DMS153 treated with DMSO at 0.1 percent for 48 hours (cell line): Measurements from ENCODE around the gene CUTA.

Source experiments
- DNase-seq: peaks from one replicate; lab custom pipeline; 2025; ENCODE audit not compliant: unreplicated experiment; lab: John Stamatoyannopoulos, UW

The CUTA gene

DNA sequence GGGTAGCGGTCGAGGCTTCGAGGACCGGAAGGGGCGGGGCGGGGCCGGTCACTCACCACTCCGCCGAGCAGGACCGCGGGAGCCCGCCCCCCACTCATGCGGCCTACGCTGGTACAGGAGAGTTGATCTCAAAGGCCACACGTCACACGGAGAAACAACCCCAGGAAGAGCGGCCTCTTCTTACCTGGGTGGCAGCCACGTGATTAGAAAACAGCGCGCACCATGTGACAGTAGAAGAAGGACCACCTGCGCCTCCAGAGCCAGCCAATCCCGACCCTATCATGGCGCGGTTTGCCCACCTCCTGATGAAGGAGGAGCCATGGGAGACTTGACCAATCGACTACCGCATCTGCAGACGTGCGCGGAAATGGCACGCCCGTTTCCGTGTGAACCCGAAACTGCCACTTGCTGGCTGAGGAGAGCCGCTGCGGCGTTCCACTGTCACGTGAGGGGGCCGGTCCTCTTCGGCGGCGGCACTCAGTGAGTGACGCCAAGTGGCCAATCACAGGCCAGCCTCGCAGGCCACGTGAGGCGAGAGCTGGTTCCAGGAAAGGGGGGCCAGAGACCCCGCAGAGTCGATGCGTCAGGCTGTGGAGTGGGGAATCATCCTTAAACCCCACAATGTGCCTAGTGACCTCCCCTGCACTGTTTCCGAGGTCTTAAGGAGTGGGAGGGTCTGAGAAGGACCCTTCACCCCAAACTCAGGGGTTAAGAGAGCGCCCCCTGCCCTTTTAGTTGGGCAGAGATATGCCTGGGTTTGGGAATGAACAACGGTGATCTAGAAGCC, at the start of gene CUTA:
CUTA (minus strand) TSS at position 205 of the 787 bp plus-strand sequence; CDS start at position 98, 107 bp downstream.
- peak; percentile 98 for DNase-seq

DNA sequence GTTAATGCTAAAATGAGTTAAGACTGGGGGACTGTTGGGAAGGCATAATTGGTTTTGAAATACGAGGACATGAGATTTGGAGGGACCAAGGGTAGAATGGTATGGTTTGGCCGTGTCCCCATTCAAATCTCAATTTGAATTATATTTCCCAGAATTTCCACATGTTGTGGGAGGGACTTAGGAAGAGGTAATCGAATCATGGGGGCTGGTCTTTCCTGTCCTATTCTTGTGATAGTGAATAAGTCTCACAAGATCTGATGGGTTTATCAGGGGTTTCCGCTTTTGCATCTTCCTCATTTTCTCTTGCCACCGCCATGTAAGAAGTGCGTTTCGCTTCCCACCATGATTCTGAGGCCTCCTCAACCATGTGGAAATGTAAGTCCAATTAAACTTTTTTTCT, 49.2 kb upstream of the CUTA start:
- no peak for DNase-seq

DNA sequence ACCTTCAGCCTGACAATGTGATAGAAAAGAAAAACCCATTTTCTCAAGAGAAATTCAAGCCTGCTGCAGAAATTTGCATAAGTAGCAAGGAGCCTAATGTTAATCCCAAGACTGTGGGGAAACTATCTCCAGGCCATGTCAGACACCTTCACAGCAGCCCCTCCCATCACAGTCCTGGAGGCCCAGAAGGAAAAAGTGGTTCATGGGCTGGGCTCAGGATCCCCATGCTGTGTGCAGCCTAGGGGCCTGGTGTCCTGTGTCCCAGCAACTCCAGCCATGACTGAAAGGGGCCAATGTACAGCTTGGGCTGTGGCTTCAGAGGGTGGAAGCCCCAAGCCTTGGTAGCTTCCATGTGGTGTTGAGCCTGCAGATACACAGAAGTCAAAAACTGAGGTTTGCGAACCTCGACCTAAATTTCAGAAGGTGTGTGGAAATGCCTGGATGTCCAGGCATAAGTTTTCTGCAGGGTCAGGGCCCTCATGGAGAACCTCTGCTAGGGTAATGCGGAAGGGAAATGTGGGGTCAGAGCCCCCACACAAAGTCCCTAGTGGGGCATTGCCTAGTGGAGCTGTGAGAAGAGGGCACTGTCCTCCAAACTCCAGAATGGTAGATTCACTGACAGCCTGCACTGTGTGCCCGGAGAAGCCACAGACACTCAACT, 48.3 kb upstream of the CUTA start:
- DNase-seq: no peak

GRCh38 chr6:33459226-33459625, 41.3 kb upstream of the CUTA start:
- no peak for DNase-seq

GRCh38 chr6:33458676-33459075, 40.8 kb upstream of the CUTA start:
- DNase-seq: no peak

GRCh38 chr6:33456156-33456555, 38.2 kb upstream of the CUTA start:
- no peak for DNase-seq

DNA sequence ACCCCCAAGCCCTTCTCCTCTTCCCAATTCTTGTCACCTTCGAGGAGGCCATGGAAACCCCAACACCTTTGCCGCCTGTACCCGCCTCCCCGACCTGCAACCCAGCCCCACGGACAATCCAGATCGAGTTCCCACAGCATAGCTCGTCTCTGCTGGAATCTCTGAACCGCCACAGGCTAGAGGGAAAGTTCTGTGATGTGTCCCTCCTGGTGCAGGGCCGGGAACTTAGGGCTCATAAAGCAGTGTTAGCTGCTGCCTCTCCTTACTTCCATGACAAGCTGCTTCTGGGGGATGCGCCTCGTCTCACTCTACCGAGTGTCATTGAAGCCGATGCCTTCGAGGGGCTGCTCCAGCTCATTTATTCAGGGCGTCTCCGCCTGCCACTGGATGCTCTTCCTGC, 37.1 kb upstream of the CUTA start:
- no peak for DNase-seq

DNA sequence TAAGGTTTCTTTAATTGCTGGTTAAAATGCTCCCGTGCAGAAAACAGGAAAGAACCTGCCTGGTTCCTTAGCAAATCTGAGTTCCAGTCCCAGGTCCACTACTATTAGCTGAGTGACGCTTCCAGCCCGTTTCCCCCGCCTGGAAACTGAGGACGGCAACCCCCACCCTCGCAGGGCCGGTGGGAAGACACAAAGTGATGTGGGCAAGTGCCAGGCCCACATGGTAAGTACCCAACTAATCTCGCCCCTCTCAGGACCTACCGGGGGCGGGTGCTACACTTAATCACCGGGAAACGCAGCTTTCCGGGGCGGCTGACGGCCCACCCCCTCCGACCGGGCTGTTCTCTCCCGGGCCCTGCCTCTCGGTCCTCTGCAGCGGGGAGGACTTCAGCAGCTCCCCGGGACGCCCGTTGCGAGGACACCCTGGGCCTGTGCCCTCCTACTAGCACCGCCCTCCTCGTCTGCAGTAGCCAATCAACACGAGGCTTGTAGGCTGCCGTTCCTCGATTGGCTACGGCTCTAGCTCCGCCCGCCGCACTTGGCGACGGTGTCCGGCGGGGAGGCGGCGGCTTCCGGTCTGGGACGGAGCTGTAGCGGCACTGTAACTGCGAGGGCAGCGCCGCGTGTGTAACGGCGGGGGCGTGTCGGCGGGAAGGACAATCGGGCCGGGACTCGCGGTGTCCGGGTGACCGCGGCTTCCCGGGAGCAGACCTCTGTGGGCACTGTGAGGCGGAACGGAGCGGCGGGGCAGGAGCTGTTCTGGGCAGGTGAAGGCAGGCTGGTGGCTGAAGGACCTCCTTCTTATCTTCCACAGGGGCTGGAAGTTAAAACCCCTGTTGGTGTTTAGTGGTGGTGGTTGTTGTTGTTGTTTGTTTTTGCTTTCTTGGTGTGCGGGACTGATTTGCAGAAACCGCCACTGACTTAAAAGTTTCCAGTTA, 36.4 kb upstream of the CUTA start, which contains the start of gene ZBTB9:
ZBTB9 (plus strand) TSS at position 568 of the 938 bp plus-strand sequence. CDS start 525 bp downstream, outside the sequence.
- peak; percentile 81 for DNase-seq

DNA sequence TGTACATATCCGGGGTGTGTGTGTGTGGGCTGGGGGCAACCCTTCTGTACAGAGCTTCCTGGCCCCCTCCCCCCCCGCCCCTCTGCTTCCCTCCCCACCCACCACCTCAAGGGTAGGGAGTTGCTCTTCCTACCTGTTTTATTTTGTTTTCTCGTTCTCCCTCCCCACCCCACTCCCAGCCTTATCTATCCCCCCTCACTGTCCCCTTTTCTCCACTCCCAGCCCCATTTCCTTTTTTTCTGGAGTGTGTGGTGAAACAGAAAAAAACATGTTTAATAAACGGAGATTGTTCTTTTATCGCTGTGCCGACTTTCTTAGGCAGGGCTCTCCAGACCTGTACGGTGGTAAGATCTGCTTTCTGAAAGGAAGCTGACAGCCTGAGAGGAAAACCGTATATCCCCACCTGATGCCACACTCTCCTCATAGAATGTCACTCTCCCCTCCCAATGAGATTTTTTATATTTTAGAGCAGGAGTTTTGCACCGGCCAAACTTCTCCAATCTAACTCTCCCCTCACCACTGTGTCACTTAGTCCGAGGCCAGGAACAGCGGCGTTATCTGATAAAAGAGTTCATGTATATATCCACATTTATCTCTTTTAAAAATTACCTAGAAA, 35.6 kb upstream of the CUTA start:
- DNase-seq: no peak

DNA sequence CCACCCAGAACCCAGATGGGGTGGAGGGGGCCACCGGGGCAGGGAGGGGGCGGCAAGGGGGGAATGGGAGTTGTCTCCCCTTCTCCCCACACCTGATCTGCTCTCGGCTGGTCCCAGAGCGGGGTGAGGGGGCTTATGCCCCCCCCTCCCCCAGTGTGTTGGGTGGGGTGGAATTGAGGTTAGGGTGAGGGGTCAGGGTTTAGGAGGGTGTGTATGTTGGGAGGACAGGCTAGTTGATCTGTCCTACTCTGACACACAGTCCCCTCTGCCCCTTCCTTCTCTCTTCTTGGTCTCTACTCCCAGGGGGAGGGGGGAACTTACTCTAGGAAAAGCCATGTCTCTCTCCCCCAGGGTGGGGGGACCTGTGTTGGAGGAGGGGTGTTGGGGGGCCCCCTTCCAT, 34.6 kb upstream of the CUTA start:
- no peak for DNase-seq

- DNase-seq: no peak
Measured at GRCh38 chr6:33451606-33452005, 33.7 kb upstream of the CUTA start.

- no peak for DNase-seq
Measured at GRCh38 chr6:33450434-33450833, 32.5 kb upstream of the CUTA start.

DNA sequence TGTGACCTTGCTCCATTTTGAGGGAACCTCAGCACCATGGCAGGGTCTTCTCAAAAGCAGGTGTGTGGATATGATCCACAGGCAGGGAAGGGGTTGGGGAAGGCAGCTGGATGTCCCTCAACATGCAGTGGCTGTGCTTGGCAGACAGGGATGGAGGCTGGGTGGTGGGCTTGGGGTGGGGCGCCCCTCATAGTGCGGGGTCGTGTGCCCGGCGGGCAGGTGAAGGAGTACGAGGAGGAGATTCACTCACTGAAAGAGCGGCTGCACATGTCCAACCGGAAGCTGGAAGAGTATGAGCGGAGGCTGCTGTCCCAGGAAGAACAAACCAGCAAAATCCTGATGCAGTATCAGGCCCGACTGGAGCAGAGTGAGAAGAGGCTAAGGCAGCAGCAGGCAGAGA, 28.4 kb upstream of the CUTA start:
- DNase-seq: no peak

- no peak for DNase-seq
Measured at GRCh38 chr6:33445119-33445603, 27.3 kb upstream of the CUTA start.

GRCh38 chr6:33443619-33444504, 26.0 kb upstream of the CUTA start:
- DNase-seq: no peak

GRCh38 chr6:33443025-33443424, 25.1 kb upstream of the CUTA start:
- no peak for DNase-seq

GRCh38 chr6:33442283-33442682, 24.4 kb upstream of the CUTA start:
- no peak for DNase-seq

DNA sequence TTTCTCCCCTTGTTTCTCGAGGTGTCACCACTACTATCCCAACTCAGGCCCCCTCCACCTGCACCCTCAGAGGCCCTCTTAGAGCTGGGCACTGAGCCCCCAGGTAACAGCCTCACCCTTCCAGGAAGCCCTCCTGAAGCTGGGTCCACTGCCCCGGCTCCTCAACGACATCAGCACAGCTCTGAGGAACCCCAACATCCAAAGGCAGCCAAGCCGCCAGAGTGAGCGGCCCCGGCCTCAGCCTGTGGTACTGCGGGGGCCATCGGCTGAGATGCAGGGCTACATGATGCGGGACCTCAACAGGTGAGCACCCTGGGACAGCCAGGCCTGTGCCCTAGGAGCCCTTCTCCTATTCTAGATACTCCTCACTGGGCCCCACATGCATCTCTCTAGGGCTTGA, 23.6 kb upstream of the CUTA start:
- DNase-seq: no peak

GRCh38 chr6:33440649-33441309, 22.9 kb upstream of the CUTA start:
- no peak for DNase-seq
